CD4-positive, alpha-beta T cell treated with Interleukin-10 for 1 hour (primary cell): ENCODE measurements around the gene UQCR10.

Experiments used
- DNase-seq: peaks from one replicate; pipeline ENCODE4 v3.0.0-alpha.2; 2020

UQCR10 gene

DNA sequence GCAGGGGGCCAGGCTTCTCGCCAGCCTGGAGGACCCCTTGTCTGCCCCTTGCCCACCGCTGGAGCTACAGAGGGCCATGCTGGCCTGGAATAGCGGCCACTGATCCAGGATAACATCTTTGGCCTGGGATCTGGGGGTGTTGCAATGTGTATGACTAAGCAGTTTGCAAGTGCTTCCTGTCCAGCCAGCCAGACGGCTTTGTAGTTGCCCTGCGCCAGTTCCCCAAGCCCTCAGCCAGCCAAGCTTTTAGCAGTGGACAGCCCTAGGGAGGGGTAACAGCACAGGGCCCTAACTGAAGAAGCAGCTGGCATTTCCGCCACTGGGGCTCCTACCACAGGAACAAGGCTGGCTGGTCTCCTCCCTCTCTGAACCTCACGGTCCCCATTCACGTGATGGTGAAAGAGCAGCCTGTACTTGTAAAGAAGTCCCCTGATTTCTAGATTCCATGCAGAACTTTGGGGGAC, 32.1 kb downstream of the UQCR10 start:
- DNase-seq, result peak; percentile 3

DNA sequence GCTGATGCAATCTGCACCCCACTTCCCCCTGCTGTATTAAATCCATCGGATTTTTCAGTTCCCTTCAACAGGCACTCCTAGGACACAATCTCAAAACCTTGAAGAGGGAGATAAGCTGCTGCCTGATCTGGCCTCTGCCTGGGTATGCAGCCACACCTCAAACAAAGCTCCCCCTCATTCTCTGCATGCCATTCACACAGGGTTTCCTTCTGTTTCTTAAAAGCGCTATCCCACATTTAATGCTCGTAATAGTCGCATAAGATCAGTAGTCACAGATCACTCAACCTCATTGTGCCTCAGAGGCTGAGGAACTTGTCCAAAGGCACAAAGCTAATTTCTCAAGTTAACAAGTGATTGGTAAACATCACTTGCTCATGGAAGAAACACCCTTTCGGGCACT, 34.0 kb downstream of the UQCR10 start:
- DNase-seq, result no peak

- no peak for DNase-seq
These were observed 34.6 kb downstream of the UQCR10 start for GRCh38 chr22:29801796-29802195.

DNA sequence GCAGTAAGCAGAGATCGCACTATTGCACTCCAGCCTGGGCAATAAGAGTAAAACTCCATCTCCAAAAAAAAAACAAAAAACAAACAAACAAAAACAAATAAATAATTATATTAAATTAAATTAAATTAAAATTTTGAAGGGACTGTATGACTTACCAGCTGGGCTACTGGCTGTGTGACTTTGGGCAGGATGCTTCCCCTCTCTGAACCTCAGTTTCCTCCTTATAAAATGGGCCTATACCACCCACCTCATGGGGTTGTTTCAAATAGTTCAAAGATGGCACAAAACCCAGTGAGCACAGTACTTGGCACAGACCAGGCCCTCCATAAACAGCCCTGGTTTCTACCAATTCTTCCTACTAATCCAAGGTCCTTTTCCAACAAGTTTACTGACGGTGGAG, 36.0 kb downstream of the UQCR10 start:
- DNase-seq, result no peak

GRCh38 chr22:29804985-29805384, 37.8 kb downstream of the UQCR10 start:
- no peak for DNase-seq

GRCh38 chr22:29806196-29806595, 39.0 kb downstream of the UQCR10 start:
- no peak for DNase-seq

- no peak for DNase-seq
These were observed 43.0 kb downstream of the UQCR10 start for GRCh38 chr22:29810216-29810615.

DNA sequence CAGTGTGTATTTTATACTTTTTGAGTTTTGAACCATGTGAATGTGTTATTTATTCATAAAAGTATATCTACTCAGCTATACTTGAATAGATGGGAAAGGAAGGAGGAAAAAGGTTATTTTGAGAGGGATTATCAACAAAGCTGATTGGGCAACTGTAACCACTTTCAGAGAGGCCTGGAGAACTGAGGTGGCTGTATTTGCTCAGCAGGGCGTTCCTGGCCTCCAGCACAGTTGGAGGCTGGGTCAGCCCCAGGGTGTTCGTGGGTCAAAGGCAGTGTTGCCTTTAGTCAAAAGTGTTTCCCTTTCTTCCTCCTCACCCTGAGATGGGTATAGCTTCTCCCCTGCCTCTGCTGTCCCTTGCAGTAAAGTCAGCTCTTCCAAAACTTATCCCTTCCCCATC, 44.2 kb downstream of the UQCR10 start:
- no peak for DNase-seq

DNA sequence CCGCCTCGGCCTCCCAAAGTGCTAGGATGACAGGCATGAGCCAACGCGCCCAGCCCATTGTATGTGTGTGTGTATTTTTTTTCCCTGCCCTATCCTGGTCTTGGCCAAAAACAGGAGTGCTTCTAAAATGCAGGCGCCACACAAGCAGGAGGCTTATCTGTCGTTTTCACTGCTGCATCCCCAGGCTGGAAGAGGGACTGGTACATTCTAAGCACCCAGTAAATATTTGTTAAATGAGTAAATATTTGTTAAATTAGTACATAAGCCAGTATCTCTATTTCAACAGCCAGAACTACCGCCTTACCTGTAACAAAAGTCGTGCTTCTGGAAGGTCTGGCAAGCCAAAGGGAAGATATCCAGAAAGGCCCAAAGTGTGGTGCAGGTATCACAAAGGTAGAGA, 46.0 kb downstream of the UQCR10 start:
- no peak for DNase-seq

DNA sequence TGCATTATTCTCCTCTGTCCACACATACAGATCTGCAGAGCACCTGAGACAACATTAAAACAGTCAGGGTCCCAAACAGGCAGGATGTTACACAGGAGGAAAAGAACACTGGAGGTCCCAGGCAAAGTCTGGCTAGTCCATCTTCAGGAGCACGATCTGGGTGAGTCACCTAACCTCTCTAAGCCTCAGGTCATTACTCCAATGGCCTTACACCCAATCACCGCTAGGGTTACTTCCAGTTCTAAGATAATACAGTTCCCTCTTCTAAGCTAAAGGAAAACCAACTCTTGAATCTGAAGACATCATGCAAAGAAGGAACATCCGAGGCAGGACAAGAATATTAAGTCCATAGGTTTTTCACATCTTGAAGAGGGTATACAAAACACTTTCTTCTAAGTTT, 46.4 kb downstream of the UQCR10 start:
- no peak for DNase-seq

DNA sequence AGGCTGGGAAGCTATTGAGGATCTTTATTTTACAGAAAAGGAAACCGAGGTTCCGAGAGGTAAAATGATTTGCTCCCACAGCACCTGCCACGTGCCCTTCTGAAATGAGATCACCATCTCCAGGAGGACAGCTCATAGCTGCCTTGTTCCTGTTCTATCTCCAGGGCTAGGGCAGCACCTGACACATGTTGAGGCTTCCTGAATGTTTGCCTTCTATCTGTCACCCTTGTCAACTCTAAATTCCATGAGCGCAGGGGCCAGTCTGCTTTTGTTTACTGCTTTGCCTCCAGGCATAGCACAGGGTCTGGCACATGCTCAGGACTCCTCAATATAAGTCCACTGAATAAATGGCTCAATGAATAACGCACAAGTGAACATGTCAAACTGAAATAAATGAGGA, 46.8 kb downstream of the UQCR10 start:
- DNase-seq, result no peak

GRCh38 chr22:29815580-29815979, 48.4 kb downstream of the UQCR10 start:
- no peak for DNase-seq

GRCh38 chr22:29816128-29816527, 49.0 kb downstream of the UQCR10 start:
- no peak for DNase-seq

DNA sequence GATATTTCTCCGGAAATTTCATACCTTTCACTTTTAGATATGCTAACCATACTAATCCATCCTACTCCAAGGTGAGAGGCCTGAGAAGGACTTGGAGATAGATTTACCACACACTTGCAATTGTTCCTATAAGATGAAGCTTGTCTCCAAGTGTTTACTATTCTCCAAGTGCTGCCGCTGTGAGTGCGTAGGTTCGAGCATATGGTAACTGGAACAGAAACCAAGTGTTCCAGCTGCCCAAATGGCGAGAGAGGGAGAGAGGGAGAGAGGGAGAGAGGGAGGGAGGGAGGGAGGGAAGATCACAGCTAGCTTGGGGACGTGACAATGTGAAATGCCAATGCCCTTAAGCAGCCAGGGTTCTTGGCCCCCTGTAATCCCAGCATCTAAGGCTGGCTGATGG, 49.4 kb downstream of the UQCR10 start:
- DNase-seq, result no peak

GRCh38 chr22:29816980-29817379, 49.8 kb downstream of the UQCR10 start:
- no peak for DNase-seq

GRCh38 chr22:29817724-29818123, 50.6 kb downstream of the UQCR10 start:
- no peak for DNase-seq

GRCh38 chr22:29819501-29819900, 52.3 kb downstream of the UQCR10 start:
- DNase-seq, result no peak
